MM.1S (cell line): ENCODE data around the gene RNF26.

Source experiments
- DNase-seq: peaks from one replicate; pipeline ENCODE4 v3.0.0-alpha.2; 2015
- H2AFZ ChIP-seq: fragments of 300-600 bp; sonication (generic); 2 replicates; pipeline ENCODE4 v1.6.0; 2016; ENCODE audit warnings: antibody characterized with exemption, low read length
- H3F3A ChIP-seq: fragments of 300-600 bp; sonication (generic); 2 replicates; pipeline ENCODE4 v1.6.1; 2016; ENCODE audit warnings: mild to moderate bottlenecking, antibody characterized with exemption, low read length, moderate library complexity, mixed read lengths; ENCODE audit not compliant: insufficient read depth
- H3K27ac ChIP-seq: fragments of 300-600 bp; sonication (generic); 2 replicates; pipeline ENCODE4 v1.5.1; 2016; ENCODE audit warnings: mild to moderate bottlenecking, low read length
- H3K27me3 ChIP-seq: fragments of 300-600 bp; sonication (generic); replicated peaks from 2 replicates; pipeline ENCODE4 v1.6.0; 2016; ENCODE audit warnings: low read length; ENCODE audit not compliant: insufficient read depth
- H3K36me3 ChIP-seq: fragments of 300-600 bp; sonication (generic); replicated peaks from 2 replicates; pipeline ENCODE4 v1.6.1; 2016; ENCODE audit warnings: mild to moderate bottlenecking, low read length, mixed read lengths; ENCODE audit not compliant: insufficient read depth
- H3K4me1 ChIP-seq: fragments of 300-600 bp; sonication (generic); 2 replicates; pipeline ENCODE4 v1.6.1; 2016; ENCODE audit warnings: low read length, mixed read lengths
- H3K4me2 ChIP-seq: fragments of 300-600 bp; sonication (generic); 2 replicates; pipeline ENCODE4 v1.6.0; 2016; ENCODE audit warnings: low read depth, low read length
- H3K4me3 ChIP-seq: fragments of 300-600 bp; sonication (generic); 2 replicates; pipeline ENCODE4 v1.5.1; 2016; ENCODE audit warnings: low read length, mixed read lengths
- H3K79me2 ChIP-seq: fragments of 300-600 bp; sonication (generic); 2 replicates; pipeline ENCODE4 v1.6.1; 2016; ENCODE audit warnings: mixed run types, low read length, mixed read lengths
- H3K9ac ChIP-seq: fragments of 300-600 bp; sonication (generic); 2 replicates; pipeline ENCODE4 v1.6.1; 2016; ENCODE audit warnings: low read length, mixed read lengths
- H3K9me2 ChIP-seq: fragments of 300-600 bp; sonication (generic); replicated peaks from 2 replicates; pipeline ENCODE4 v1.6.1; 2016; ENCODE audit warnings: mild to moderate bottlenecking, low read length, mixed read lengths; ENCODE audit not compliant: insufficient read depth
- H3K9me3 ChIP-seq: fragments of 300-600 bp; sonication (generic); replicated peaks from 2 replicates; pipeline ENCODE4 v1.6.1; 2016; ENCODE audit warnings: mild to moderate bottlenecking, low read length, mixed read lengths; ENCODE audit not compliant: insufficient read depth
- H4K20me1 ChIP-seq: fragments of 300-600 bp; sonication (generic); 2 replicates; pipeline ENCODE4 v1.6.1; 2016; ENCODE audit warnings: mild to moderate bottlenecking, low read length, moderate library complexity, mixed read lengths; ENCODE audit not compliant: insufficient read depth
- EZH2 ChIP-seq: fragments of 300-600 bp; sonication (generic); optimal IDR thresholded peaks from 2 replicates; pipeline ENCODE3; 2017; ENCODE audit warnings: low read depth, mild to moderate bottlenecking, antibody characterized with exemption, low read length, mixed read lengths
- EZH2phosphoT487 ChIP-seq: fragments of 300-600 bp; sonication (generic); IDR thresholded peaks from 2 replicates; pipeline ENCODE4 v1.6.1; 2018; ENCODE audit warnings: antibody characterized with exemption, low read length
- TF ChIP-seq, protein P1 (sequence below): fragments of 300-600 bp; sonication (generic); IDR thresholded peaks from 2 replicates; pipeline ENCODE4 v1.5.1; 2016; ENCODE audit warnings: antibody characterized with exemption, low read length, mixed read lengths

The RNF26 gene

DNA sequence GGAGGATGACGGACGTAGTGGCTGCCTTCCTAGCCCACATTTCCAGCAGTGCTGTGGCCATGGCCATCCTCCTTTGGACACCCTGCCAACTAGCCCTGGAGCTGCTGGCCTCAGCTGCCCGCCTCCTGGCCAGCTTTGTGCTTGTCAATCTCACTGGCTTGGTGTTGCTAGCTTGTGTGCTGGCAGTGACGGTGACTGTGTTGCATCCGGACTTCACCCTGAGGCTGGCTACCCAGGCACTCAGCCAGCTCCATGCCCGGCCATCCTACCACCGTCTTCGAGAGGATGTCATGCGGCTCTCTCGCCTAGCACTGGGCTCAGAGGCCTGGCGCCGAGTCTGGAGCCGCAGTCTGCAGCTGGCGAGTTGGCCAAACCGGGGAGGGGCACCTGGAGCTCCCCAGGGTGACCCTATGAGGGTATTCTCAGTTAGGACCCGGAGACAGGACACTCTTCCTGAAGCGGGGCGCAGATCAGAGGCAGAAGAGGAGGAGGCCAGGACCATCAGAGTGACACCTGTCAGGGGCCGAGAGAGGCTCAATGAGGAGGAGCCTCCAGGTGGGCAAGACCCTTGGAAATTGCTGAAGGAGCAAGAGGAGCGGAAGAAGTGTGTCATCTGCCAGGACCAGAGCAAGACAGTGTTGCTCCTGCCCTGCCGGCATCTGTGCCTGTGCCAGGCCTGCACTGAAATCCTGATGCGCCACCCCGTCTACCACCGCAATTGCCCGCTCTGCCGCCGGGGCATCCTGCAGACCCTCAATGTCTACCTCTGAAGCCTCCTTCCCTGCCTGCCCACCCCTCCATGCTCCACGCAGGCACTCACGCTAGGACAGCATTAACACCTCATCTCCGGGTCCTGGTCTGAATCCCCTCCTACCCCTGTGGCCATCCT lies 1.6 kb downstream of the RNF26 start:
- Histone ChIP-seq H4K20me1 (no peaks in the 10 kb centered on the region), H3K27me3 (peaks cover 9% of the 10 kb centered on the region), H3F3A (no peaks in the 10 kb centered on the region), H3K36me3 (no peaks in the 10 kb centered on the region), H3K4me1 (peaks cover 11% of the 10 kb centered on the region; the same call in 1 of the 2 replicates), H3K9me3 (no peaks in the 10 kb centered on the region), H3K79me2 (peaks cover 17% of the 10 kb centered on the region), H3K4me3 (no peak overlapping the region), H3K4me2 (peak overlapping the region; percentile 98; the same call in 1 of the 2 replicates), H3K9ac (no peak overlapping the region), H3K27ac (no peak overlapping the region), H2AFZ (no peak overlapping the region), H3K9me2 (no peaks in the 10 kb centered on the region)
- DNase-seq: no peak
- TF ChIP-seq EZH2phosphoT487: no peak
- TF ChIP-seq, protein P1, sequence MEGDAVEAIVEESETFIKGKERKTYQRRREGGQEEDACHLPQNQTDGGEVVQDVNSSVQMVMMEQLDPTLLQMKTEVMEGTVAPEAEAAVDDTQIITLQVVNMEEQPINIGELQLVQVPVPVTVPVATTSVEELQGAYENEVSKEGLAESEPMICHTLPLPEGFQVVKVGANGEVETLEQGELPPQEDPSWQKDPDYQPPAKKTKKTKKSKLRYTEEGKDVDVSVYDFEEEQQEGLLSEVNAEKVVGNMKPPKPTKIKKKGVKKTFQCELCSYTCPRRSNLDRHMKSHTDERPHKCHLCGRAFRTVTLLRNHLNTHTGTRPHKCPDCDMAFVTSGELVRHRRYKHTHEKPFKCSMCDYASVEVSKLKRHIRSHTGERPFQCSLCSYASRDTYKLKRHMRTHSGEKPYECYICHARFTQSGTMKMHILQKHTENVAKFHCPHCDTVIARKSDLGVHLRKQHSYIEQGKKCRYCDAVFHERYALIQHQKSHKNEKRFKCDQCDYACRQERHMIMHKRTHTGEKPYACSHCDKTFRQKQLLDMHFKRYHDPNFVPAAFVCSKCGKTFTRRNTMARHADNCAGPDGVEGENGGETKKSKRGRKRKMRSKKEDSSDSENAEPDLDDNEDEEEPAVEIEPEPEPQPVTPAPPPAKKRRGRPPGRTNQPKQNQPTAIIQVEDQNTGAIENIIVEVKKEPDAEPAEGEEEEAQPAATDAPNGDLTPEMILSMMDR: no peak
- TF ChIP-seq EZH2: no peak

DNA sequence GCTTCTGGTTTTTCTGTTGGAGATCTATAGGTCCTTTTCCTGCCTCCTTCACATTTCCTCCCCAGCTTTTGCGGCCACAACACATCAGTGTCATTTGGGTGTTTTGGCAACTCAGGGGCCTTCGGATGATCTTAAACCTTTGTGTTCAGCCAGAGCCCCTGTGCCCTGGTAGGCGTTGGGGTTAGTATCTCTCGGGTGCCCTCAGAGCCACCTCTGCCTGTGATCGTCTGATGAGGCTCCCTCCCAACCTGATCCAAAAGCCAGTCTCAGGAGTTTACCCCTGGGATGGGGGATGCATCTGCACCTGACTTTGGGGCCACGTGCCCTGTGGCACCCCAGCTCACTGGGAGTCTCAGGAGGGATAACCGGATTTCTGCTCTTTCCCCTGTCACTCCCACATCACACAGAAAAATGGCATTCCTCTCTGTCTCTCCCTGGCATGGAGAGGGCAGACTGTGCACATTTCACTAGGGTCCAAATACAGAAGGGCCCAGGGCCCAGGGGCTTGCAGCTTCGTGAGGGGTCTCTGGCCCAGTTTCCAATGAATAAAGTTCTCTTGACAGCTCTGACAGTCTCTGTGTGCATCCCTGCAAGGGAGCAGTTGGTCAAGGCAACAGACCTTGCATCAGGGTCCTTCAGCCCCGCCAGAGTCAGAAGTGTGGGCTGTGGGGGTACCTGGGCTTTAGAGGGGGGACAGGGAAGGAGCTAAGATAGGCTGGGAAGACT lies 2.6 kb downstream of the RNF26 start:
- Histone ChIP-seq H3F3A (no peaks in the 10 kb centered on the region), H3K36me3 (no peaks in the 10 kb centered on the region), H3K4me2 (no peak overlapping the region), H3K9me2 (no peaks in the 10 kb centered on the region), H4K20me1 (no peaks in the 10 kb centered on the region), H3K4me3 (no peak overlapping the region), H3K27me3 (peaks cover 19% of the 10 kb centered on the region), H3K9me3 (no peaks in the 10 kb centered on the region), H3K4me1 (peaks cover 16% of the 10 kb centered on the region; the same call in 1 of the 2 replicates), H3K9ac (no peak overlapping the region), H2AFZ (no peak overlapping the region), H3K27ac (no peak overlapping the region), H3K79me2 (peaks cover 17% of the 10 kb centered on the region)
- no peak for DNase-seq
- TF ChIP-seq EZH2 (no peak), EZH2phosphoT487 (no peak)
- TF ChIP-seq, protein P1: no peak

DNA sequence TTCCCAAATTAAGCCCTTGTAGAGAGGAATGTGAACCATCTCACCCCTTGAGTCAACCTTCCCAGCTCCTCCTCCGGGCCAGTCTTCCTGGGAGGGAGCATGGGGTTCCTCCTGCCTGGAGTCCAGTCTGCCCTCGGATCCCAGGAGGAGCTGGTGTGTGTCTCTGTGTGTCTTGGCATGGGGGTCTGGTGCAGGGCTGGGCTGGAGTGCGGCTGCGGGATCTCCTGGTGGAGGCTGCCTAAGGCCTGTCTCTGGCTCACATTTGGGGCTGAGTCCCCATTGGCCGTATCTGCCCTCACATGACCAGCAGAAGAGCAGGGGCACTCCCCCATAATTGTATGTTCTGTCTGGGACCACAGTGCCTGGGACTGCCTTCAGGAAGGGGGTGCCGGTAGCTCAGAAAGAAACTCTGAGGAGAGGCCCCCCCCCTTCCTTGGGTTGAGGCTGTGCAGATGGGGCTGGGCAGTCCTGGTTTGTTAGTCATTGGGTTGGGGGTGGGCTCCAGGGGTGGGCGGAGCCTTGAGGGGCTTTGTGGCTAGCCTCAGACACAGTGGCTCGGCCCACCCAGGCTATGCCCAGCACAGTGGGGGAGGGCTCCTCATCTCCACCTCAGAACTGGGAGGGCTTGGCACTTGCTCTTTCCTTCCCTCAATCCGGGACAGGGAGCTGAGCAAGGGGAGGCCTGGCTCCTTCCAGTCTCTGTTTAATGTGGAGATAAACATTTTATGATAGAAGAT lies 3.4 kb downstream of the RNF26 start:
- H3K9ac ChIP-seq: no peak overlapping the region
- H3K4me2 ChIP-seq: no peak overlapping the region
- DNase-seq: no peak
- no peak overlapping the region for H3K27ac ChIP-seq
- H3K27me3 ChIP-seq: peaks cover 27% of the 10 kb centered on the region
- H3K9me2 ChIP-seq: no peaks in the 10 kb centered on the region
- no peaks in the 10 kb centered on the region for H3K9me3 ChIP-seq
- peaks cover 16% of the 10 kb centered on the region; the same call in 1 of the 2 replicates for H3K4me1 ChIP-seq
- H4K20me1 ChIP-seq: no peaks in the 10 kb centered on the region
- H3K79me2 ChIP-seq: peaks cover 17% of the 10 kb centered on the region
- no peaks in the 10 kb centered on the region for H3K36me3 ChIP-seq
- no peaks in the 10 kb centered on the region for H3F3A ChIP-seq
- H2AFZ ChIP-seq: no peak overlapping the region
- TF ChIP-seq, protein P1: no peak
- TF ChIP-seq EZH2 (no peak), EZH2phosphoT487 (no peak)
- H3K4me3 ChIP-seq: no peak overlapping the region
